Endodermal cell (in vitro differentiated cells): ENCODE measurements around the gene GYPE. TPM values are rescaled to one million over a fixed set of nuclear protein-coding genes. Genes with fewer than 3 reads are reported as not detected.
A peak's percentile ranks its signal among the peaks of the same experiment; 100 is the strongest.
"Not testable (repeated sequence)": the region's sequence is repeated elsewhere in the genome, so short reads cannot be mapped to it uniquely, and the experiment has no call there.

Source experiments
- DNase-seq: peaks from one replicate; pipeline ENCODE4 v3.0.0-alpha.2; 2017
- H3K27ac ChIP-seq: 2 replicates; pipeline ENCODE4 v1.5.1; 2013; ENCODE audit warnings: mild to moderate bottlenecking, low read depth, low read length, moderate library complexity
- H3K27me3 ChIP-seq: 2 replicates; pipeline ENCODE4 v1.6.1; 2013; ENCODE audit warnings: mild to moderate bottlenecking, low read length, moderate library complexity; ENCODE audit not compliant: insufficient read depth, control insufficient read depth, poor library complexity, severe bottlenecking
- H3K36me3 ChIP-seq: 2 replicates; pipeline ENCODE4 v1.7.0; 2013; ENCODE audit warnings: mild to moderate bottlenecking, low read length, moderate library complexity; ENCODE audit not compliant: control insufficient read depth, insufficient read depth
- H3K4me1 ChIP-seq: one replicate; pipeline ENCODE4 v1.7.0; 2013; ENCODE audit warnings: low read length; ENCODE audit not compliant: control insufficient read depth, insufficient read depth
- H3K4me3 ChIP-seq: 2 replicates; pipeline ENCODE4 v1.5.1; 2013; ENCODE audit warnings: mild to moderate bottlenecking, low read length, moderate library complexity
- H3K9ac ChIP-seq: 2 replicates; pipeline ENCODE4 v1.6.1; 2013; ENCODE audit warnings: mild to moderate bottlenecking, low read length, moderate library complexity; ENCODE audit not compliant: poor library complexity, severe bottlenecking; ENCODE audit errors: extremely low read depth
- H3K9me3 ChIP-seq: 2 replicates; pipeline ENCODE4 v1.6.1; 2013; ENCODE audit warnings: mild to moderate bottlenecking, low read length, moderate library complexity; ENCODE audit not compliant: control insufficient read depth
- H3K27ac Mint-ChIP-seq: 2 replicates; pipeline ENCODE4 v1.8.0; 2020; ENCODE audit warnings: mixed read lengths
- H3K27me3 Mint-ChIP-seq: 2 replicates; pipeline ENCODE4 v1.8.0; 2021; ENCODE audit warnings: mild to moderate bottlenecking, mixed read lengths; ENCODE audit not compliant: insufficient read depth
- H3K36me3 Mint-ChIP-seq: 2 replicates; pipeline ENCODE4 v1.8.0; 2020; ENCODE audit warnings: low read depth, mixed read lengths
- H3K4me1 Mint-ChIP-seq: 2 replicates; pipeline ENCODE4 v1.8.0; 2020; ENCODE audit warnings: mixed read lengths
- H3K4me3 Mint-ChIP-seq: 2 replicates; pipeline ENCODE4 v1.8.0; 2020; ENCODE audit warnings: mild to moderate bottlenecking, moderate library complexity, mixed read lengths
- H3K9me3 Mint-ChIP-seq: 2 replicates; pipeline ENCODE4 v1.8.0; 2020; ENCODE audit warnings: mild to moderate bottlenecking, mixed read lengths
- CTCF ChIP-seq: fragments of 200-600 bp; sonication (generic); conservative IDR thresholded peaks from 2 replicates; pipeline ENCODE4 v1.5.0; 2021; ENCODE audit warnings: antibody characterized with exemption, mild to moderate bottlenecking
- WGBS, 2 experiments: methylation state at CpG; one replicate each; pipeline versions ENCODE4 v1.1.5 to v1.1.7; 2013; ENCODE audit warnings: missing lambda C conversion rate in 2 of 2, mixed read lengths in 1 of 2; ENCODE audit not compliant: insufficient coverage in 1 of 2, insufficient read length in 1 of 2; 5-methylcytosine and 5-hydroxymethylcytosine counted together
- total RNA-seq, 2 donors: library from RNA; stranded (reverse); fragmentation: NEBNext Ultra II Directional in 1 of 2; extraction: Animal tissue kit (Norgen Biotek cat#: 25700) in 1 of 2; gene quantifications; 2 replicates in 1 of 2; 3 replicates in 1 of 2; pipeline ENCODE4 v1.2.1, GENCODE V29; 2021

The GYPE gene
- total RNA-seq, 2 donors from 2014 or later: 0.48 TPM; not detected in 1

GRCh38 chr4:143884965-143885364 is 20.4 kb downstream of the GYPE start:
- not testable (repeated sequence) for H3K4me3 ChIP-seq, H3K36me3 ChIP-seq, H3K9ac ChIP-seq, H3K36me3 Mint-ChIP-seq, H3K9me3 Mint-ChIP-seq, H3K4me1 ChIP-seq, H3K27ac ChIP-seq, H3K27me3 ChIP-seq, DNase-seq, H3K27me3 Mint-ChIP-seq, H3K9me3 ChIP-seq, H3K4me3 Mint-ChIP-seq
- Mint-ChIP-seq H3K4me1 (peaks cover 25% of the 10 kb centered on the region), H3K27ac (peak overlapping the region; percentile 49)

- no peaks in the 10 kb centered on the region for H3K9me3 Mint-ChIP-seq
- no peaks in the 10 kb centered on the region for H3K36me3 Mint-ChIP-seq
- Histone ChIP-seq H3K27me3 (no peaks in the 10 kb centered on the region), H3K4me1 (peaks cover 8% of the 10 kb centered on the region), H3K4me3 (no peak overlapping the region), H3K9me3 (no peaks in the 10 kb centered on the region), H3K27ac (no peak overlapping the region), H3K9ac (no peak overlapping the region), H3K36me3 (no peaks in the 10 kb centered on the region)
- no peak for TF ChIP-seq CTCF
- H3K27ac Mint-ChIP-seq: no peak overlapping the region
- DNase-seq: no peak
- H3K4me3 Mint-ChIP-seq: no peak overlapping the region
- peaks cover 32% of the 10 kb centered on the region for H3K4me1 Mint-ChIP-seq
- no peaks in the 10 kb centered on the region for H3K27me3 Mint-ChIP-seq
Observed at GRCh38 chr4:143883529-143883928, 21.8 kb downstream of the GYPE start.

GRCh38 chr4:143882892-143883291 is 22.5 kb downstream of the GYPE start:
- peaks cover 32% of the 10 kb centered on the region for H3K4me1 Mint-ChIP-seq
- H3K36me3 Mint-ChIP-seq: no peaks in the 10 kb centered on the region
- TF ChIP-seq CTCF: no peak
- no peaks in the 10 kb centered on the region for H3K36me3 ChIP-seq
- H3K9ac ChIP-seq: no peak overlapping the region
- WGBS, 2 experiments: 91 to 100% methylated on average over 1 to 4 of the region's 4 CpGs
- no peaks in the 10 kb centered on the region for H3K9me3 ChIP-seq
- peaks cover 8% of the 10 kb centered on the region for H3K4me1 ChIP-seq
- H3K4me3 Mint-ChIP-seq: no peak overlapping the region
- no peaks in the 10 kb centered on the region for H3K9me3 Mint-ChIP-seq
- DNase-seq: no peak
- peak overlapping the region; percentile 62 for H3K27ac Mint-ChIP-seq
- no peaks in the 10 kb centered on the region for H3K27me3 ChIP-seq
- no peak overlapping the region for H3K4me3 ChIP-seq
- H3K27me3 Mint-ChIP-seq: no peaks in the 10 kb centered on the region
- no peak overlapping the region for H3K27ac ChIP-seq

GRCh38 chr4:143879561-143879960 is 25.8 kb downstream of the GYPE start:
- H3K36me3 ChIP-seq, H3K9me3 Mint-ChIP-seq, H3K4me3 Mint-ChIP-seq, H3K27ac Mint-ChIP-seq, H3K36me3 Mint-ChIP-seq, H3K9ac ChIP-seq, DNase-seq, H3K27ac ChIP-seq, H3K27me3 Mint-ChIP-seq, H3K4me1 ChIP-seq, H3K9me3 ChIP-seq, H3K27me3 ChIP-seq: not testable (repeated sequence)
- WGBS, 2 experiments: 78% methylated on average over 2 of the region's 2 CpGs; no CpG with 5 or more reads in 1 of the 2 experiments
- H3K4me3 ChIP-seq: peak overlapping the region; percentile 1
- peaks cover 30% of the 10 kb centered on the region for H3K4me1 Mint-ChIP-seq

- not testable (repeated sequence) for DNase-seq, H3K9me3 ChIP-seq, H3K27ac Mint-ChIP-seq, H3K4me3 ChIP-seq, H3K27ac ChIP-seq, H3K9ac ChIP-seq, H3K4me3 Mint-ChIP-seq, H3K36me3 ChIP-seq, H3K27me3 Mint-ChIP-seq, H3K9me3 Mint-ChIP-seq, H3K27me3 ChIP-seq, H3K36me3 Mint-ChIP-seq, H3K4me1 ChIP-seq
- WGBS, 2 experiments: 92 to 94% methylated on average over 2 of the region's 2 CpGs
- peaks cover 14% of the 10 kb centered on the region for H3K4me1 Mint-ChIP-seq
Observed at GRCh38 chr4:143875357-143875756, 30.0 kb downstream of the GYPE start.

- H3K27ac Mint-ChIP-seq, H3K9me3 ChIP-seq, H3K9ac ChIP-seq, H3K4me3 ChIP-seq, H3K36me3 Mint-ChIP-seq, H3K27ac ChIP-seq, H3K4me1 Mint-ChIP-seq, H3K36me3 ChIP-seq, H3K27me3 ChIP-seq, H3K4me3 Mint-ChIP-seq, DNase-seq, H3K4me1 ChIP-seq, H3K27me3 Mint-ChIP-seq: not testable (repeated sequence)
- H3K9me3 Mint-ChIP-seq: peaks cover 14% of the 10 kb centered on the region
- whole genome bisulfite sequencing, 2 experiments: 98% methylated on average over 2 of the region's 3 CpGs; no CpG with 5 or more reads in 1 of the 2 experiments
Observed at GRCh38 chr4:143870523-143871268, 34.7 kb downstream of the GYPE start.
